Measurements from ENCODE around the gene JAGN1.

GRCh38 chr3:9916734-9917680, 26.6 kb downstream of the JAGN1 start, which contains the start of gene IL17RC:
- peak in 2 of 4 experiments; percentile 2 to 9 for TF ChIP-seq CTCF (IDR thresholded peaks at IDR 0.05)
- peak; percentile 78 to 80 for TF ChIP-seq POLR2A (IDR thresholded peaks at IDR 0.05)

Measured in uterus (tissue), 2 donors.